Right ventricle myocardium inferior (tissue), 1 donor: ENCODE data around the gene GADD45G. TPM values are rescaled to one million over a fixed set of nuclear protein-coding genes. Genes with fewer than 3 reads are reported as not detected.

Source experiments
- total RNA-seq: library from RNA; stranded (reverse); fragmentation: NEBNext Ultra II Directional; extraction: Animal tissue kit (Norgen Biotek cat#: 25700); gene quantifications from one replicate; pipeline ENCODE4 v1.2.1, GENCODE V29; 2021
- donor health status: DM: no; HTN: yes; CAD: no; lungs with severe emphysema.

GADD45G gene
- total RNA-seq, 1 donor from 2014 or later = 47.6 TPM

Other genes starting within 250 kb of the GADD45G start
- 24.1 TPM for gene SEMA4D, start 106.9 kb upstream of the GADD45G start, total RNA-seq